ENCODE measurements around the gene CCDC169.
A peak's percentile ranks its signal among the peaks of the same experiment; 100 is the strongest.

Gene CCDC169

GRCh38 chr13:36207672-36208071, 89.9 kb downstream of the CCDC169 start:
- TF ChIP-seq CTCF (conservative IDR thresholded peaks at IDR 0.05) (0 out of 2 replicates have a peak, but pooled peaks have one; percentile 6), ZFX (IDR thresholded peaks at IDR 0.05) (no peak)
- H3K27ac ChIP-seq: no peak overlapping the region

DNA sequence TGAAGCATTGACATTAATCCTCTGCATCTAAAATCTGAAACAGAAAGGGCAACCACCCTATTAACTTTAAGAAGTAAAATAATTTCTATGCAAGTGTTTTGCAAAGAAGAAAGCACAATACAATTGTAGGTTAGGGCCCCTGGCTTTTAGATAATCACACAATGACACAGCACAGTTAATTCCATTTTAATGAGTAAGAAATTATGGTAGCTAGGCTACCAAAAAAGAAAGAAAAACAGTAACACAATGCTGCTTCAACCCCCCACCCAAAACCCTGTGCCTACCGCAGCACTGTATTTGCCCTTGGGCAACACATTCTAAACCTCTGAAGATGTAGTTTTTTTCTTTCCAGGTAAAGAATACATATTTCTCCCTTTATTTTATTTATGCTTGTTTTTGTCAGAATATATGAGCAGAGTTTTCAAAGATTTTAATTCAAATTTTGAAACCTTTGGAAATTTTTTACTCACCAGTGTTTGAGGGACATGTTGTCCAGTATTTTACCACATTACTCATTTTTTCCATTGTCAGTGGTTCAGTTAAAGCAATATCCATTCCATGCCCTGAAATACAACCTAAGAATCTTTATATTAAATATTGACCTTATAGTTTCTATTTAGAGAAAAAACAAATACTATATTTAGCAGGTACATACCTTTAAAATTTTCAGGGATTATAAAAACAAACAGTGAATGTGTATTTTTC, 104.3 kb downstream of the CCDC169 start:
- TF ChIP-seq CTCF (conservative IDR thresholded peaks at IDR 0.05) (no peak), ZFX (IDR thresholded peaks at IDR 0.05) (no peak)
- H3K27ac ChIP-seq: no peak overlapping the region

DNA sequence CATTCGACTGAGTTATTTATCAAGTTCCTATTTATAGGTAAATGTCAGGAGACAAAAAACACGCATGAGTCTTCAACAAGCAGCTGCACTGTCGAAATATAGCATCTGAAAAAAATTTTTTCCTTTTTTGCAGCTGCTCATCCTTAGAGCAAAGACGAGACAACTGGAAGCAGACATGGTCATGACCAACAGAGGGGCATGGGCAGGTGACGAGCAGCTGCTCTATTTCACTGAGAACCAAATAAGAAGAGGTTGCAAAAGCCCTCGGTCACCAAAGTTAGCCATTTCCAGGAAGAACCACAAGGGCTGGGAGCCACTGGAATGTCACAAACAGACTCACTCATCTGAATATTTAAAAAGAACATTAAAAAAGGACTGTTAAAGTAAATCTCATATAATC, 105.4 kb downstream of the CCDC169 start:
- no peak overlapping the region for H3K27ac ChIP-seq
- TF ChIP-seq CTCF (conservative IDR thresholded peaks at IDR 0.05) (no peak), ZFX (IDR thresholded peaks at IDR 0.05) (no peak)

- TF ChIP-seq CTCF (conservative IDR thresholded peaks at IDR 0.05) (no peak), ZFX (IDR thresholded peaks at IDR 0.05) (no peak)
- H3K27ac ChIP-seq: no peak overlapping the region
Measured at GRCh38 chr13:36190771-36191170, 106.8 kb downstream of the CCDC169 start.

DNA sequence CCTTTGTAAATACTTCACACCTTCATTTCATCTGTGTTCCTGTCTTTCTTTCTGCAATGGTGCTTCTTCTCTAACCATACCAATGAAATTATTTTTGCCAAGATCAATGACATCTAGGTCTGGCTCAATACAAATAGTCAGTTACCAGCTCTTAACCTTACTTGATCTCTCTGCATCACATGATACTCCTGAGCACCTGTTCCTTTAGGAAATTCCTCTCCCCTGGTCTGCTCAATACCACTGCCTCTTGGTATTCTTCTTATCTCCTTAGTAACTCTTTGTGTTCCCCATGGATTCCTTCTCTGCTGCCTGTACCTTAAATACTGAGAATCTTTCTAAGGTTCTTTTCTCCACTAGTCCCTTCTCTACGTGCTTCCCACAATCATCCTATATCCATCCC, 109.2 kb downstream of the CCDC169 start:
- TF ChIP-seq ZFX (IDR thresholded peaks at IDR 0.05) (no peak), CTCF (conservative IDR thresholded peaks at IDR 0.05) (no peak)
- no peak overlapping the region for H3K27ac ChIP-seq

DNA sequence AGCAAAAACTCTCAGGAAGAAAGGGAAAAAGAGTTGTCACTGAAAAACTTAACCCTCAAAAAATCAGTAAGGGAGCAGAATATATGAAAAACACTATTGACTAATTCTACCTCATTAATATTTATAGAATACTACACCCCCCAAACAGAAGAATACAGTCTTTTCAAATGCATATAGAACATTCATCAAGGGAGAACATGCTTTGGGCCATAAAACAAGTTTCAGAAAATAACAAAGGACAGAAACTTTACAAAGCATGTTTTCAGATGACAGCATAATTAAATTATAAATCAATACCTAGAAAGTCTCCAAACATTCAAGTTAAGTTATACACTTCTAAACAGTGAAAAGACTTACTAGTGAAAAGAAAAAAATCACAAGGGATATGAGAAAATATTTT, 113.7 kb downstream of the CCDC169 start:
- no peak for TF ChIP-seq CTCF (conservative IDR thresholded peaks at IDR 0.05)
- TF ChIP-seq ZFX (IDR thresholded peaks at IDR 0.05): no peak

More for the DNA sequence above, 113.7 kb downstream of the CCDC169 start:
- H3K27ac ChIP-seq: no peak overlapping the region

Measured in C4-2B (cell line).